ENCODE results near the gene SF3B1.
A peak's percentile ranks its signal among the peaks of the same experiment; 100 is the strongest.
"Not testable (repeated sequence)": the region's sequence is repeated elsewhere in the genome, so short reads cannot be mapped to it uniquely, and the experiment has no call there.

SF3B1 gene

DNA sequence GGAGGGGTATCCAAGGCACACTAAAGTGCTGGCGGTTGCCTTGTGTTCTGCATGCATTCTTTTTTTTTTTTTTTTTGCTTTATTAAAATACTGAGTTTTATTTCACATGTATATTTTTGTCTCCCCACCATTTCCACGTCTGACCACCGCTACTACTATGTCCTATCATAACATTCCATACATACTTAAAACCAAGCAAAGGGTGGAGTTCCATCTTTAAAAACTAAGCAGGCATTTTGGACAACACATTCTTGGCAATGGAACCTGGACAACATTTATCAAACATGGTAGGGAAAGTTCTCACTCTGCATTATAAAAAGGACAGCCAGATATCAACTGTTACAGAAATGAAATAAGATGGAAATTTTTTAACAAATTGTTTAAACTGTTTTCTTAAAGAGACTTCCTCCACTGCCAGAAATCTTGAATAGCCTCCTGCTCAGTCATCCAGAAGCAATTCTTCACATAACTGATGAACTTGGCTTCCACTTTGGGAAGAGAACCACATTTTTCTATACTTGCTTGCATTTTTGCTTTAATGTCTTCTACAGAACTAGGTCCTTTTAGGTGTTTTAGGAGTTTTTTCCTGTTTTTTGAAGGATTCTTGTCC lies 55.4 kb downstream of the SF3B1 start:
- not testable (repeated sequence) for DNase-seq

DNA sequence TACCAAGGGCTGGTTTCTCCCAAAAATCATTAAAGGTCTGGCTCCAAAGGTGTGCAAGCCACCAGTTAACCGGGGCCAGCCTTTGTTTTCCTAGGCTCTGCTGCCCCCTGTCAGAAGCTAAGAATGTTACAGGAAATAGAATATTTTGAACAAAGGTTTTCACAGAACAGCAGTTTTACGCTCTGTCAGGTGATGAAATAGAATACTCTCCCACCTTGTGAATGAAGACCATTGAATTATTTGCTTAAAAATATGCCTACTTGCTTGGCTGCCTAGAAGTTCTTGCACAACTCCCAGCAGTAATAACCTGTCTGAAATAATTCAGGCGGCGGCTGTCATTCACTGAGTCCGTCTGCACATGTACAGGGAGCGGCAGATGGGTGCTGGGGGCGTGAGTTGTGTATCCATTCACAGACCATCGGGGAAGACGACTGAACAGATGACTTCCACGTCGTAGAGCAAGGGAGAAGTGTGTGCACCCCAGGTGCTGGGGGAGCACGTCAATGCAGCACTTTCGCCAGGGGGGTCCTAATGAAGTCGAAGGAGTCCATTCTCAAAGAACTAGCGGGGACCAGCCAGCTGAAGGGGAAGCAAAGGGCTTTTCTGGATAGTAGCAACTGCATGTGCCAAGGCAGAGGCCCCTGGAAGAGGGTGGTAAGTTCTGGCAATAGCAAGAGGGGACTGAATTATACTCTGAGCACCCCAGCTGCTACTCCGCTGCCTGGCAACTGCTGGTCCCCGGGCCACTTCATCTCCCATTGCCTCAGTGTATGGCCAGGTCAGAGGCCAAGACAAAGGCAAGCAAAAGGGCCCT lies 56.1 kb downstream of the SF3B1 start:
- DNase-seq, result peak; percentile 43

DNA sequence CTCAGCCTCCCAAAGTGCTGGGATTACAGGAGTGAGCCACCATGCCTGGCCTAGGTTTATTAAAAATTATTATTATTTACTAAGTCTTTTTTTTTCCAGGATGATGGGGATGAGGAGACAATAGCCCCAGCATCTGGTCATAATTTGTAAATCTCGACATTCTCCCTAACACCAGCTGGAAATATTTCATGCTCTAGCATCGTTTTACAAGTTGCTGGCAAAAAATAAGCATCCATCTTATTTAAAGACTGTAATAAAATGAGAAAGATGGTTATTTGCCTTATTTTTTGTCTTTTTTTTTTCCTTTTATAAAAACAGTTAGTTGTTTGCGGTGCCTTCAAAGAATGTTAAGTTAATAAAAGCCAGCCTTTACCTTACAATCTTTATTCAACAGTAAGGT lies 56.7 kb downstream of the SF3B1 start:
- no peak for DNase-seq

DNA sequence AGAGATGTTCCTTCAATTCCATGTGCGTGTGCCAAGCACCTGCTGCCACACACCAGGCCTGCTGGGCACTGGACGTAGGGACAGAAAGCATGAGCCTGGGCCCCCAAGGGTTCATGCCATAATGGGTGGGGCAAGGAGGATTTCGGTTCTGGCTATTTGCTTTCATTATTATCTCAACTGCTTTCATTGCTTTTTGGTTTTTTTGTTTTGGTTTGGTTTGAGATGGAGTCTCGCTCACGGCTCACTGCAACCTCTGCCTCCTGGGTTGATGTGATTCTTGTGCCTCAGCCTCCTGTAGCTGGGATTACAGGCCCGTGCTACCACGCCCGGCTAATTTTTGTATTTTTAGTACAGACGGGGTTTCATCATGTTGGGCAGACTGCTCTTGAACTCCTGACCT lies 57.2 kb downstream of the SF3B1 start:
- DNase-seq, result no peak

DNA sequence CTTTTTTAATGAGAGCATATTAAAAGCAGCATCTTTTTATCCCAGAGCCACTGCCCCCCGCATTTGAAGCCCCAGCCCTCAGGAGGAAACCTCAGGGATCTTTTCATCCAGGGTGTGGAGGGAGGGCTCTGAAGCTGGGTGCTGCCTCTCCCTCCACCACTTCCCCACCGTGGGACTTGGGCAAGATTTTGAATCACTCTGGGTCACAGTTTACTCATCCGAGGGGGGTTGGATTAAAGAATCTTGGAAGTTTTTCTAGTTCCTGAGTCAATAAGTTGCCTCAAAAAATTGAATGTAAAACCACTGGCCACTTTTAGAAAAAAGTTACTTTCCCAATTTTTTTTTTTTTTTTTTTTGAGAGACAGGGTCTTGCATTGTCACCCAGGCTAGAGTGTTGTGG lies 62.2 kb downstream of the SF3B1 start:
- no peak for DNase-seq

DNA sequence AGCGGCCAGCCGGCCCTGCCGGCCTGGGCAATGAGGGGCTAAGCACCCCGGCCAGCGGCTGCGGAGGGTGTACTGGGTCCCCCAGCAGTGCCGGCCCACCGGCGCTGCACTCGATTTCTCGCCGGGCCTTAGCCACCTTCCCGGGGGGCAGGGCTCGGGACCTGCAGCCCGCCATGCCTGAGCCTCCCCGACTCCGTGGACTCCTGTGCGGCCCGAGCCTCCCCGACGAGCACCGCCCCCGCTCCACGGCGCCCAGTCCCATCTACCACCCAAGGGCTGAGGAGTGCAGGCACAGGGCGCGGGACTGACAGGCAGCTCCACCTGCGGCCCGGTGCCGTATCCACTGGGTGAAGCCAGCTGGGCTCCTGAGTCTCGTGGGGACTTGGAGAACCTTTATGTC lies 64.2 kb downstream of the SF3B1 start:
- DNase-seq, result not testable (repeated sequence)

DNA sequence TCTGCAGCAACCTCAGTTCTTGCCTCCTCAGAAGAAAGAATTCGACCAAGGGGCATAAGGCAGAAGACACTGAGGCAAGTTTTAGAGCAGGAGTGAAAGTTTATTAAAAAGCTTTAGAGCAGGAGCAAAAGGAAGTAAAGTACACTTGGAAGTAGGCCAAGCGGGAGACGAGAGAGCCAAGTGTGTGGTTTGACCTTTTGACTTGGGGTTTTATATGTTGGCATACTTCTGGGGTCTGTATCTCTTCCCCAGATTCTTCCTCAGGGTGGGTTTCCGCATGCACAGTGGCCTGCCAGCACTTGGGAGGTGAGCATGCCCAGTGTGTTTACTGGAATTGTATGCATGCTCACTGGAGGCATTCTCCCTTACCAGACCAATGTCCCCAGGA lies 64.9 kb downstream of the SF3B1 start:
- no peak for DNase-seq

DNA sequence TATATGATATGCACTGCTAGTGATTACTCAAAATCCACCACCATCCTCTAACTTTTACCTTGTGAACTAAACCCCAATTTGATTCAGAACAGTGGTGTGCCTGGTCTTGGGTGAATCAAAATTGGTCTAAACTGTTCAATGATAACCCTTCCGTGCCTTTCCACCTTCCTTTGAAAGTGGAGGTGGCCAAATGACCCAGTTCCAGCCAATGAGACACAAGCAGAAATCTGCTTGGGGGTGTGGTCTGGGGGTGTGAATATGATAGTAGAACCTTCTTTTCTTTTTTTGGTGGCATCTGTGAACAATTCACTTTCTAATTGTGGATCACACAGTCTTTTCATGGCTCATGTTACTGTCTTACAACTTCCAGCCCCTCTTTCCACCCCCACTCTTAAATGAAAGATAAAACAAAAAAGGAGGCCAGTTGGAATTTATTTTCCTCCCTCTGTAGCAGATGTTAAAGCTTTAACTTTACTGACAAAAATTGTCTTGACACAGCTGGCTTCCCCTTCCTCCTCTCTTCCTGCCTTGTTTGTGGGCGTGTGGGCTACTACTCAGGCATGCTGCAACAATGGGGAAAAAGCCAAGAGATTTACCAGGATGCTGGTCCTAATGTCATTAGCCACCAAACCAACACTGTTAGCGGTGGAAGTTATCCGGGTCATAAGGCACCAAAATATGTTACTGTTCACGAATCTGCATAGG lies 65.4 kb downstream of the SF3B1 start:
- DNase-seq, result no peak

DNA sequence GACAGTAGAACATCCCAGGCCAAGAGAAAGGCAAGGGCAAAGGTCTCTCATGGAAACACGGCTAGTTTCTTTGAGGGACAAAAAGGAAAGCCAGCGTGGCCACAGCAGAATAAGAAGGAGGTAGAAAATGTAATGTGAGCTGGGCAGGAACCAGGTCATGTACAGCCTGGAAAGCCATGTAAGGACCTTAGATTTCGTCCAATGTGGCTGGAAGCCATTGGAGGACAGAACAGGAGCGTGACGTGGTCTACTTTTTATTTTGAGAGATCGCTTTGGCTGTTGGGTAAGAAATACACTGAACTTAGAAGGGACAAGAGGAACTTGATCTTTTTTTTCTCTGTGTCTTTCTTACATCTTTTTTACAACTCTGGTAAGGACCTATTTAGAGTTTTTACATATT lies 66.4 kb downstream of the SF3B1 start:
- DNase-seq, result no peak

DNA sequence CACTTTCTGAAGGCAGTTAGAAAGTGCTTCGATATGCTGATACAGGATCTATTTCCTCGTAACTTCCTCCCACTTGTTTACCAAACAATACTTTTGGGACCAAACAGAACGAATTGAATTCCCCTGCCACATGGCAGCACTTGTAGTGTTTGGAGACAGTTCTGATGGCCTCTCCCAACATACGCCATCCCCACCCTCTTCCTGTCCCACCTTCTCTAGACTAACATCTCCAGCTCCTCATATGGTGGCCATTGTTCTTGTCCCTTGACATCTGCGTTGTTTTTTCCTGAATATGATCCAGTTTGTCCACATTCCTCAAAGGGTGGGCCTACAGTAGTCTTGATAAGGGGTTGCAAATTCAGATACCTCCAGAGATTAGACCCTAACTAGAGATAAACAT lies 70.8 kb downstream of the SF3B1 start:
- no peak for DNase-seq

DNA sequence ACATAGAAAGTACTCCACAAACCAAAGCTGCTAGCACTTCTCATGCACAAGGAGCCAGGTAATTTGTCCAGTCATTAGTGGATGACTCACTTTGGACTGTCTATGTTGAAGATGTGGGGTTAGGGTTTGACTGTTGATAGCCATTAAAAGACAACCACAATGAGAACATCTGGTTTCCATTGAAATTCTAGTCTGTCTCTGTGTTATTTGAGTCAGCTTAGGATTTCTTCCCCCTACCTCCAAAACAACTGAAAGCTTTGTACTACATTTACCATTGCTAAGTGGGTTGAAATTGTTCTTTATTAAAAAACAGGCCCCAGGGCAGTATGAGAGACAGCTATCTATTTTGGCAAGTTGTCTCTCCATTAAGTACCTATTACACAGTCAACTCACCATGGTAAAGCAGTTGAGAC lies 74.1 kb downstream of the SF3B1 start:
- no peak for DNase-seq

DNA sequence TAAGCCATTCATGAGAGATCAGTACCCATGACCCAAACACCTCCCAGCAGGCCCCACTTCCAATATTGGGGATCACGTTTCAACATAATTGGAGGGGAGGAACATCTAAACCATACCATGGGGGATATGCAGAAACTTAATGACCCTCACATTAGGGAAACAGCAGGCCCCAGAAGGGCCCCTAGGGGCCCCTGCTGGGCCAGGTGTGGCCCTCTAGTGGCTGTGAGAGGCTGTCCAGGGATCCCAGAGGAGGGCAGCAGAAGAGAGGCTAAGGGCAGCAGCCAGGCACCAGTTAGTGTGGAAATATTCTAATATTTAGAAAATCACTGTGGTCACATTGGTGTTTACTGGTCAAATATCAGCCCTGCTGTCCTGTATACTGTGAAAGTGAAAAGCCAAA lies 75.0 kb downstream of the SF3B1 start:
- DNase-seq, result no peak

DNA sequence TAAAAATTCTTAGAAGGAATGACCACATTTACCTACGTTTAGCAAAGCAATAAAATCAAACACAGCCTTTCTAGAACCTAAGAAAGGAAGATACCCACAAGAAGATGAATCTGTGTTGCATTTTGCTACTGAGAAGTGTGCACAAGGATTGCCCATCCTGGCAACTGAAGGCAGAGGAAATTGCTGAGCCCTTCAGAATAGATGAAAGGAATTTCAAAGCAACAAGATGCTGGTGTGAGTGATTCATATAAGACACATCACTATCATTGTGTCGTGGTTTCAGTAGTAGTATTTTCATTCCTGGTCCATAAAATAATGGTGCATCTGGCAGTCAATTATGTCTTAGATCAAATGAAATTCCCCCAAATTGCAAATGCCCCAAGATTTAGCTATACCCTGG lies 75.9 kb downstream of the SF3B1 start:
- DNase-seq, result no peak

DNA sequence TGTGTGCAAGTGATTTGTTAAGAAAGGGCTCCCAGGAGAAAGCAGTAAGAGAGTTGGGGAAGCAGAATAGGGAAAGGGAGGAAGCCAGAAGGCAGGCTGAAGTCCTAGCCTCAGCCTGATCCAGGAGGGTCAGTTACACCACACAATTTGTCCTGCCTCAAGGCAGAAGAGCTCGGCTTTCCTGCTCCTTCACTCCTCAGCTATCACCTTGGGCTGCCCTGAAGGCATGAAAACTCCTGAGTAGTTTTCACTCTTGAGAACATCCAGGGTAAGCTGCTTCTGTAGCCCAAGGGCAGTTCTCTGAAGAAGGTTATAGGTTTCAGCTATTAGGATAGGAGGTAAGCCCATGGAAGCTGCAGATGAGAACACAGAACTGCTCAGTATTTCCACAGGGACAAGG lies 76.8 kb downstream of the SF3B1 start:
- DNase-seq, result no peak

DNA sequence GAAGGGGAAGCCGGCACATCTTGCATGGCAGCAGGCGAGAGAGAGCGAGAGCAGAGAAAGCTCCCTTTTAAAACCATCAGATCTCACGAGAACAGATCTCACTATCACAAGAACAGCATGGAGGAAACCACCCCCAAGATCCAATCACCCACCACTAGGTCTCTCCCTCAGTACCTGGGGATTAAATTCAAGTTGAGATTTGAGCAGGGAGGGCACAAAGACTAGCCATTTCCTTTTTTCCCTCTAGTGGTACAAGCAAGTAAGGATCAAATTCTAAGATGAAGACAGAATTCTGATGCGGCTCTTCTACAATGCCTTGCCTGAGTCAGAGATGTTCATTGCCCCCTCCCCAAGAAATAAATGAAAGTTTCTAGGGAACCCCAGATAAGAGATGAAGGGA lies 78.7 kb downstream of the SF3B1 start:
- DNase-seq, result no peak

DNA sequence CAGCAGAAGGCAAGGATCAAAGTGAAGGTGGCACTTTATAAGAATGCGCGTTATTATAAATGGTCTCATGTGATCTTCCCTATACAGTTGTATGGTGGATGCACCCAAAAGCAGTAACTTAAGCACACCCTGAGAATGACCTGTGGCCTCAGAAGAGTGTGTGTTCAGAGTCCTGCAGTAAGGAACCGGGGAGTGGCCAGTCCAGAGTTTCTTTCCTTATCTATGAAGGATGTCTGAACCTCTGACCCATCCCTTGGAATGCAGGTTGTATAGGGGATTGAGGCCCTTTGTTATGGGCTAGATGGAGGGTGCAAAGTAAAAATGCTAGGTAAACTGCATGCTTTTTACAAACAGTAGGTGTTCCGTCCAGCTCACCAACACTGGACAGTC lies 80.7 kb downstream of the SF3B1 start:
- no peak for DNase-seq

DNA sequence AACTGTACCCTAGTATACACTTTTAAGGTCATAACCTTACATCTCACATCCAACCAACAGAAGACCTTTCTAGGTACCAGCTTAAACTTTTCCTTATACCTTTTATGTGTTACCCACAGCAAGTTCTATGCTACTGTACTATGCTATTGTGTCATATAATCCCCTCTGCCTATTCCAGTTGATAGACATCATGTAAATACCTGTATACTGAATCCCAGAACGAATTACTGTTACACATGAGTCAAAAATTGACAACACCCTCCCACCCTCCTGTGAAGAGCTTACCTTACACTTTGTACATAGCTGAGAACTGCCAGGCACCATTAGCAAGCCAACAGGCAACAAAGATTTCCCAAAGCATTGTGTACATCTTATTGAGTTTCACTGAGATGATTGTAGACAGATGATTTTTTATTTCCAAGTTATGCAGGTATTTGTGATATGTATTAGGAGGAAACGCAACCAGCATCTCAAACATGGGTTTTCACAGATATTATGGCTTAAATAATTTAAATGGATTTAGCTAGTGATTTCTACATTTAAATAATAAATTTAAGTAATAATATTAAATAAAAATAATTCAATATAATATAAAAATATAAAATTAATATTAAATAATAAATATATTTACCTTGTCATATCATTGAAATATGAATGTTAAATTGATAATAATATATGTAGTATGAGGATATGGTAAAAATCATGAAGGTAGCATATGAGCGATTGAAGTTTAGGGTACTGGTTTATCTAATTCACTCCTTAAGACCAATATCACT lies 81.2 kb downstream of the SF3B1 start:
- DNase-seq, result no peak

DNA sequence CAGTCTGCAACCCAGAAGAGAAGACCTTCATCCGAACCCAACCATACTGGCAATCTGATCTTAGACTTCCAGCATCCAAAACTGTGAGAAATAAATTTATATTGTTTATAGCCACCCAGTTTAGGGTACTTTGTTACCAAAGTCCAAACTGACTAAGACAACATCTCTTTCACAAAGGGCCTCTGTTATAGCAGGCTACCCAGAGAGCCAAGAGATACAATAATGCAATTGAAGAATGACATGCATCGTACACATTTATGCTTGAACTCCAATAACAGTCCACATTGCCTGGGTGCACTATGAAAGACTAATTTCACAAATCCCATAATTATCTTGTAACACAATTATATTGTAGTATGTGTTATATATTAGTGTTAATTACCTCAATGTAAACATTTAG lies 85.1 kb downstream of the SF3B1 start:
- DNase-seq, result no peak

DNA sequence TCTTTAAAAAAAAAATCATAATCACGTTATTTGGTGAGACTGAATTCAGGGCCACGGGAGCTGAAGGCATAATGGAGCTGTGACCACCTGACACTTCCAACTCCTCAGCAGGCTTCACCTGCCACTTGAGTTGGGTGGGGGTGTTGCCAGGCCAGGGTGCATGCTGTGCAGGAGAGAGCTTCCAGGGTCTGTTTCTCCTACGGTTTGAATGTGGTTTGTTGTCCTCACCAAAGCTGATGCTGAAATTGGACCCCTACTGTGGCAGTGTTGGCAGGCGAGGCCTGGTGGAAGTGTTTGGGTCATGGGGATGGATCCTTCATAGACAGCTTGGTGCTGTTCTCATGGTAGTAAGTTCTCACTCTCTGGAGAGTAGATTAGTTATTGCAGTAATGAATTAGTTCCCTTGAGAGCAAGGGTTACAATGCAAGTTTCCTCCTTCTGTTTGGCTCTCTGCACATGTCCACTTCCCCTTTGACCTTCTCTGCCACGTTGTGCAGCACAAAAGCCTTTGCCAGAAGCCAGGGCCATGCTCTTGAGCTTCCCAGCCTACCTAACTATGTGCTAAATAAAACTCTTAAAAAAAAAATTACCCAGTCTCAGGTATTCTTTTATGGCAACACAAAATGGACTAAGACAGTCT lies 86.0 kb downstream of the SF3B1 start:
- DNase-seq, result no peak

DNA sequence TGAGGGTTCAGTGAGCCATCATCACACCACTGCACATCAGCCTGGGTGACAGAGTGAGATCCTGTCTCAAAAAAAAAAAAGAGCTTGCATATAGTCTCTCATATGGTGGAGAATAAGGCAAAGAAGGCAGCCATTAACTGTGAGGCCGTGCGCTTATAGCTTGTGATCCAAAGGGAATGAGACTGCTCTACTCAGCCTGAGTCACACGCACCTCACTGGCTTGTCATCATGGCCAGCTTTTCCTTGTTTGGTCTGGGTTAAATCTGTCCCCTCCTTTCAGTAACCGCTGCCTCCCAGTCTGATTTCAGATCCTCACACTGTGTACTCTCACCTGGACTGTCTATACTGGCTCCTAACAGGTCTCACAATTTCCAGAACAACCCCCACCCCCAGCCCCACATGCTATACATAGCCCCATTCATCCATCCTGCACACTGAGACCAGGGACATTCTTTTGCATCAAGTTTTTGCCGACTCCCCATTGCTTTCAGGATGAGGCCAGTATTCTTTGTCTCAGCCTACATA lies 88.9 kb downstream of the SF3B1 start:
- no peak for DNase-seq

DNA sequence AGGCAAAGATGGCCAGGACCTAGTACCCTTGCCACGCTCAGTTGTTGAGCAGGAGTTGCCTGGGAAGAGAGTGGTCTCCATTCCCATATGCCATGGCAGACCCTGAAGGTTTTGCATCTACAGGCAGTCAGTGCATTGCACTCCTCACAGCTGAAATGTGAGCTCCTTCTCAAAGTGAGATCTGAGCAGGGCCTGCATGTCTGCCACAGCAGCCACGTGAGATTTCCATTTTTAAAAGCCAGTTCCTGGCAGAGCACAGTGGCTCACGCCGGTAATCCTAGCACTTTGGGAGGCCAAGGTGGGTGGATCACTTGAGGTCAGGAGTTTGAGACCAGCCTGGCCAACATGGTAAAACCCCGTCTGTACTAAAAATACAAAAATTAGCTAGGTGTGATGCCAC lies 90.9 kb downstream of the SF3B1 start:
- DNase-seq, result not testable (repeated sequence)

DNA sequence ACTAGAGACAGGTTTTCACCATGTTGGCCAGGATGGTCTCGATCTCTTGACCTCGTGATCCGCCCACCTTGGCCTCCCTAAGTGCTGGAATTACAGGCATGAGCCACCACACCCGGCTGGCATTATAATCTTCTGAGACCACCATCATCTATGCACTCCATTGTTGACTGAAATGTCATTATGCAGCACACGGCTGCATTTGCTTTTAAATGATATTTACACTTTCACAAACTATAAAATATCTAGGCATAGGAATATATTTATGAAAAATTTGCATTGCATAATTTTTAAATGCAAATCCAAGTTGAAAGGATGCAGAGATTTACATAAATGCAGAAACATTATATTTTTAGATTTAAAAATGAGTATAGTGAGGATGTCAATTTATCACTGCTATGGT lies 94.2 kb downstream of the SF3B1 start:
- DNase-seq, result no peak
